Panc1 (cell line): ENCODE results near the gene MRTFA. TPM values are rescaled to one million over a fixed set of nuclear protein-coding genes. Genes with fewer than 3 reads are reported as not detected.

Source experiments
- ATAC-seq: fragments of 200-7000 bp; cut with Tn5 transposase; 2 replicates; pipeline ENCODE4 v1.9.1; 2020; ENCODE audit warnings: mild to moderate bottlenecking, moderate library complexity
- BruUV-seq: library from RNA; stranded (reverse); fragments of 400-500 nt; replicated peaks from 2 replicates; lab custom pipeline; 2021; lab: Mats Ljungman, UMichigan
- CTCF ChIA-PET: fragments of 300-600 bp; sonication (Branson Sonifier 250); formaldehyde crosslinking; loops from one replicate; lab custom pipeline; 2022; ENCODE audit warnings: antibody characterized with exemption; lab: Charles Lee
- POLR2A ChIA-PET: fragments of 300-600 bp; sonication (Branson Sonifier 250); formaldehyde crosslinking; loops from one replicate; lab custom pipeline; 2022; ENCODE audit warnings: antibody characterized with exemption; lab: Charles Lee
- DNase-seq: peaks from one replicate; pipeline ENCODE4 v3.0.0-alpha.2; 2010; ENCODE audit warnings: low read depth, low spot score
- H3K27ac ChIP-seq: 2 replicates; pipeline ENCODE4 v1.5.1; 2011; ENCODE audit warnings: mild to moderate bottlenecking, low read length, inconsistent platforms
- H3K27me3 ChIP-seq: fragments of 200-500 bp; sonication (Bioruptor generic); 2 replicates; pipeline ENCODE4 v1.6.0; 2014; ENCODE audit warnings: low read length, inconsistent platforms; ENCODE audit not compliant: control insufficient read depth, insufficient read depth
- H3K36me3 ChIP-seq: fragments of 200-500 bp; sonication (Bioruptor generic); 2 replicates; pipeline ENCODE4 v1.5.1; 2014; ENCODE audit warnings: inconsistent platforms, mild to moderate bottlenecking, low read length, moderate library complexity; ENCODE audit not compliant: control insufficient read depth, insufficient read depth
- H3K4me1 ChIP-seq: 2 replicates; pipeline ENCODE4 v1.5.1; 2011; ENCODE audit warnings: inconsistent platforms, mild to moderate bottlenecking, low read length, moderate library complexity; ENCODE audit not compliant: control insufficient read depth, insufficient read depth
- H3K4me3 ChIP-seq, 2 experiments: 2 replicates each; pipeline ENCODE4 v1.5.1; 2011 to 2012; ENCODE audit warnings: low read depth in 2 of 2, low read length in 2 of 2, mild to moderate bottlenecking in 2 of 2, inconsistent platforms in 1 of 2, moderate library complexity in 1 of 2
- H3K9me3 ChIP-seq: fragments of 200-500 bp; sonication (Bioruptor generic); 2 replicates; pipeline ENCODE4 v1.5.1; 2014; ENCODE audit warnings: low read depth, mild to moderate bottlenecking, inconsistent platforms, low read length, moderate library complexity; ENCODE audit not compliant: control insufficient read depth, insufficient read depth
- CTCF ChIP-seq: fragments of 450-650 bp; IDR thresholded peaks from 2 replicates; pipeline ENCODE4 v1.5.1; 2017; ENCODE audit warnings: mild to moderate bottlenecking
- POLR2AphosphoS5 ChIP-seq: IDR thresholded peaks from 2 replicates; pipeline ENCODE4 v1.6.1; 2012; ENCODE audit warnings: mild to moderate bottlenecking, low read depth, low read length, moderate library complexity
- REST ChIP-seq, 2 experiments: IDR thresholded peaks; 2 replicates each; pipeline ENCODE4 v1.6.1; 2011 to 2012; ENCODE audit warnings: low read depth in 2 of 2, control low read depth in 1 of 2, low read length in 1 of 2, mild to moderate bottlenecking in 1 of 2, moderate library complexity in 1 of 2; ENCODE audit not compliant: insufficient read depth in 1 of 2
- SIN3A ChIP-seq: IDR thresholded peaks from 2 replicates; pipeline ENCODE4 v1.6.1; 2012; ENCODE audit warnings: low read depth, mild to moderate bottlenecking, low read length, moderate library complexity, borderline replicate concordance; ENCODE audit not compliant: insufficient read depth
- TCF7L2 ChIP-seq: IDR thresholded peaks from 2 replicates; pipeline ENCODE4 v1.6.1; 2011; ENCODE audit warnings: mild to moderate bottlenecking, low read depth, low read length, inconsistent platforms
- in situ Hi-C: cut with HindIII; loops from 2 replicates; pipeline ENCODE4 v1.10.0; 2016; ENCODE audit warnings: low sequenced_read_pairs, low pct_unique_long_range_greater_than_20kb
- intact Hi-C: fragments of 100-400 bp; cut with micrococcal nuclease; formaldehyde crosslinking; loops from one replicate; pipeline ENCODE4 v1.10.0; 2022; ENCODE audit not compliant: unreplicated experiment
- total RNA-seq: library from RNA; stranded (reverse); gene quantifications from one replicate; pipeline ENCODE4 v1.2.1, GENCODE V29; 2021; ENCODE audit not compliant: unreplicated experiment

Gene MRTFA
- total RNA-seq, 1 experiment from 2014 or later: 62.1 TPM

GRCh38 chr22:40620464-40621046, 16.0 kb downstream of the MRTFA start:
- no peak overlapping the region for H3K27ac ChIP-seq
- H3K9me3 ChIP-seq: no peaks in the 10 kb centered on the region
- intact Hi-C loops: no loop called here
- H3K36me3 ChIP-seq: no peaks in the 10 kb centered on the region
- in situ Hi-C loops: no loop called here
- ATAC-seq: peak; percentile 51; the same call in 1 of the 2 replicates
- no peak overlapping the region for H3K4me3 ChIP-seq
- H3K4me1 ChIP-seq: no peaks in the 10 kb centered on the region
- no peak for DNase-seq
- no peaks in the 10 kb centered on the region for H3K27me3 ChIP-seq
- ChIA-PET POLR2A (no interaction called here), CTCF (interaction anchor here (0.6 kb wide), 1 partner anchor 11 kb away, joined by 3 read pairs; no protein-coding TSS in a partner anchor)
- no TSS peak for BruUV-seq
- TF ChIP-seq SIN3A (no peak), TCF7L2 (no peak), CTCF (no peak), REST (IDR thresholded peaks at IDR 0.05; ENCODE audit: insufficient read depth in 1 of 2, low read depth in 2 of 2, low read length in 1 of 2) (no peak), POLR2AphosphoS5 (no peak)

GRCh38 chr22:40618400-40618799, 18.1 kb downstream of the MRTFA start:
- Histone ChIP-seq H3K4me3 (no peak overlapping the region), H3K36me3 (no peaks in the 10 kb centered on the region), H3K4me1 (0 out of 2 replicates have a peak, but pooled peaks cover 2% of the 10 kb centered on the region), H3K27me3 (no peaks in the 10 kb centered on the region), H3K9me3 (no peaks in the 10 kb centered on the region), H3K27ac (no peak overlapping the region)
- BruUV-seq: no TSS peak
- ChIA-PET CTCF (interaction anchor here (0.6 kb wide), 1 partner anchor 105 kb away, joined by 5 read pairs; no protein-coding TSS in a partner anchor), POLR2A (interaction anchor here (0.6 kb wide), 1 partner anchor 141 kb away, joined by 5 read pairs; no protein-coding TSS in a partner anchor)
- intact Hi-C loops: no loop called here
- TF ChIP-seq REST (IDR thresholded peaks at IDR 0.05; ENCODE audit: insufficient read depth in 1 of 2, low read depth in 2 of 2, low read length in 1 of 2) (no peak), TCF7L2 (no peak), CTCF (no peak), SIN3A (no peak), POLR2AphosphoS5 (no peak)
- no peak for ATAC-seq
- DNase-seq: no peak
- in situ Hi-C loops: no loop called here
